SK-N-SH (cell line): Measurements from ENCODE around the gene SEMA3F. TPM values are rescaled to one million over a fixed set of nuclear protein-coding genes. Genes with fewer than 3 reads are reported as not detected.

Experiments used
- CTCF ChIA-PET: fragments of 300-600, 350-600 bp; formaldehyde crosslinking; extraction: SDS; loops from one replicate; lab custom pipeline; 2021; lab: Yijun Ruan, JAX
- POLR2A ChIA-PET: fragments of 350-600 bp; sonication (Branson Sonifier 250); formaldehyde crosslinking; extraction: SDS; loops from one replicate; lab custom pipeline; 2020; ENCODE audit warnings: antibody characterized with exemption, inconsistent platforms; lab: Yijun Ruan, JAX
- DNase-seq: peaks from one replicate; pipeline ENCODE4 v3.0.0; 2012
- H2AFZ ChIP-seq: fragments of 200-600 bp; sonication (generic); 2 replicates; pipeline ENCODE4 v1.8.1; 2016; ENCODE audit warnings: antibody characterized with exemption, mild to moderate bottlenecking, low read depth
- H3F3A ChIP-seq: fragments of 200-600 bp; sonication (generic); replicated peaks from 2 replicates; pipeline ENCODE3; 2016; ENCODE audit warnings: antibody characterized with exemption, mild to moderate bottlenecking; ENCODE audit not compliant: insufficient read depth
- H3K27ac ChIP-seq, 2 experiments: fragments of 200-500 bp in 1 of 2; fragments of 200-600 bp in 1 of 2; sonication (Bioruptor generic) in 1 of 2; sonication (generic), shearing (Covaris generic) in 1 of 2; 2 replicates each; pipeline versions ENCODE4 v1.5.1 to v1.6.1; 2014 to 2016; ENCODE audit warnings: low read depth in 2 of 2, inconsistent platforms in 1 of 2, low read length in 1 of 2, mild to moderate bottlenecking in 1 of 2, mixed read lengths in 1 of 2
- H3K27me3 ChIP-seq: fragments of 200-600 bp; sonication (generic), shearing (Covaris generic); 2 replicates; pipeline ENCODE4 v1.6.1; 2016; ENCODE audit warnings: mixed run types; ENCODE audit not compliant: insufficient read depth
- H3K36me3 ChIP-seq, 2 experiments: fragments of 200-500 bp in 1 of 2; fragments of 200-600 bp in 1 of 2; sonication (Bioruptor generic) in 1 of 2; sonication (generic) in 1 of 2; replicated peaks in 1 of 2; 2 replicates each; pipeline versions ENCODE3 to v1.5.1; 2014 to 2016; ENCODE audit warnings: low read length in 1 of 2, mild to moderate bottlenecking in 1 of 2; ENCODE audit not compliant: insufficient read depth in 2 of 2, control insufficient read depth in 1 of 2
- H3K4me1 ChIP-seq, 2 experiments: fragments of 200-500 bp in 1 of 2; fragments of 200-600 bp in 1 of 2; sonication (Bioruptor generic) in 1 of 2; sonication (generic), shearing (Covaris generic) in 1 of 2; 2 replicates each; pipeline versions ENCODE4 v1.5.1 to v1.6.1; 2014 to 2016; ENCODE audit warnings: low read depth in 1 of 2, low read length in 1 of 2, mixed run types in 1 of 2; ENCODE audit not compliant: insufficient read depth in 2 of 2, control insufficient read depth in 1 of 2
- H3K4me2 ChIP-seq: fragments of 200-600 bp; sonication (generic), shearing (Covaris generic); 2 replicates; pipeline ENCODE4 v1.6.1; 2017; ENCODE audit warnings: mixed run types
- H3K4me3 ChIP-seq, 2 experiments: fragments of 200-500 bp in 1 of 2; fragments of 200-600 bp in 1 of 2; sonication (Bioruptor generic) in 1 of 2; sonication (generic), shearing (Covaris generic) in 1 of 2; 2 replicates each; pipeline versions ENCODE4 v1.5.1 to v1.8.1; 2014 to 2016; ENCODE audit warnings: low read depth in 2 of 2, inconsistent platforms in 1 of 2, low read length in 1 of 2, mild to moderate bottlenecking in 1 of 2, mixed read lengths in 1 of 2, moderate library complexity in 1 of 2
- H3K79me2 ChIP-seq: fragments of 200-600 bp; sonication (generic); 2 replicates; pipeline ENCODE4 v1.8.1; 2017; ENCODE audit warnings: mild to moderate bottlenecking; ENCODE audit not compliant: insufficient read depth
- H3K9ac ChIP-seq: fragments of 200-600 bp; sonication (generic); 2 replicates; pipeline ENCODE4 v1.6.1; 2017; ENCODE audit warnings: mixed run types
- H3K9me2 ChIP-seq: fragments of 200-600 bp; sonication (generic); 2 replicates; pipeline ENCODE4 v1.6.1; 2017; ENCODE audit warnings: mixed run types
- H3K9me3 ChIP-seq: fragments of 200-600 bp; sonication (generic); 2 replicates; pipeline ENCODE4 v1.6.1; 2017; ENCODE audit warnings: mixed run types, mild to moderate bottlenecking, moderate library complexity
- H4K20me1 ChIP-seq: fragments of 200-600 bp; sonication (generic); 2 replicates; pipeline ENCODE4 v1.6.1; 2017; ENCODE audit warnings: mild to moderate bottlenecking, mixed run types; ENCODE audit not compliant: insufficient read depth
- ELF1 ChIP-seq: IDR thresholded peaks from 2 replicates; pipeline ENCODE4 v1.4.0; 2012
- WGBS: methylation state at CpG from one replicate; pipeline ENCODE4 v1.1.6; 2017; ENCODE audit warnings: low lambda C conversion rate; 5-methylcytosine and 5-hydroxymethylcytosine counted together
- polyA plus RNA-seq, 3 experiments: library from polyadenylated mRNA; depleted of rRNA; stranded (reverse); fragments of >200 nt; gene quantifications; 2 replicates each; pipeline ENCODE4 v1.2.3, GENCODE V29; 2012
- small RNA-seq, 7 experiments: library from RNA; depleted of rRNA; stranded (forward); fragments of <200 nt; gene quantifications; one replicate each; pipeline ENCODE3, GENCODE V24; 2012
- TF ChIP-seq, protein P1 (sequence below): IDR thresholded peaks from 2 replicates; pipeline ENCODE4 v1.4.0; 2012; ENCODE audit warnings: low read depth
- TF ChIP-seq, protein P2 (sequence below): IDR thresholded peaks from 2 replicates; pipeline ENCODE4; 2012
- TF ChIP-seq, protein P3 (sequence below): fragments of 150-350 bp; IDR thresholded peaks from 2 replicates; pipeline ENCODE4 v1.6.1; 2016; ENCODE audit warnings: mild to moderate bottlenecking, low read depth, low read length

SEMA3F gene
- polyA plus RNA-seq, 1 of the 3 experiments (the other 2 are of a cell fraction) = 30.4 TPM

DNA sequence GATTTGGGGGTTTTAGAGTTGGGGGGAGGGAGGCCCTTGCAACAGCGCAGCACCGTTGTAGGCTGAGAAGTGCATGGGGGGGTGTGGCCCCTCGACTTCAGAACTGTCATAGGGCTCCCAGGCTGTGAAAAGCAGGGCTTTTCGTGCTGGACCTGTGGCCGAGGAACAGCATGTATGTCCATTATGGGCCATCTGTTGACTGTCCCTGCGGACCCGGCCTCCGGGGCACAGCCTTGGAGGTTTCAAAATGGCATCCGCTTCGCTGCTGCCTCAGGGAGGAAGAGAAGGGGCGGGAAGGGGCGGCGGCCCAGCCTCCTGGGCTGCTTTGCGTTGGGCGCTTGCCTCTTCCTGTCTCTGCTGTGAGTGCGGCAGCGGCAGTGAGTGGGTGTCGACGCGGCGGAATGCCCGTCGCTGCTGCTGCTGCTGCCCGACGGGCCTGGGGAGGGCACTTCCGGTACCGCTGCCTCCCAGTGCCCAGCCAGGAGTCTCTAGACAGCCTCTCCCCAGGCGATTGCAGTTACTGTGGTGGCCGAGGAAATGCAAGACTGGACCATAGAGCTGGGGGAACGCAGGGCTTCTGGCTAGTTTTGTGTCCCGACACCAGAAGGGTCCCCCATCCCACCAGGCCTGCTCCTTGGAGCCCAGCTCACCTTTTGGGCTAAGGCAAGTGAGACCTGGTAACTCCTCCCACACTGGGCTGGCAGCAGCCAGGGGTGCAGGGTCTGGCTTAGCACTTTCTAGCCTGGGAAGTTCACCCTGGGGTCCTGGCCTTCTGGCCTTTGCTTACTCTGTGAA, 82.8 kb downstream of the SEMA3F start (continued):
- TF ChIP-seq, protein P1, sequence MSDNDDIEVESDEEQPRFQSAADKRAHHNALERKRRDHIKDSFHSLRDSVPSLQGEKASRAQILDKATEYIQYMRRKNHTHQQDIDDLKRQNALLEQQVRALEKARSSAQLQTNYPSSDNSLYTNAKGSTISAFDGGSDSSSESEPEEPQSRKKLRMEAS = peak; percentile 41; the same call in 1 of the 2 replicates
- TF ChIP-seq, protein P2, sequence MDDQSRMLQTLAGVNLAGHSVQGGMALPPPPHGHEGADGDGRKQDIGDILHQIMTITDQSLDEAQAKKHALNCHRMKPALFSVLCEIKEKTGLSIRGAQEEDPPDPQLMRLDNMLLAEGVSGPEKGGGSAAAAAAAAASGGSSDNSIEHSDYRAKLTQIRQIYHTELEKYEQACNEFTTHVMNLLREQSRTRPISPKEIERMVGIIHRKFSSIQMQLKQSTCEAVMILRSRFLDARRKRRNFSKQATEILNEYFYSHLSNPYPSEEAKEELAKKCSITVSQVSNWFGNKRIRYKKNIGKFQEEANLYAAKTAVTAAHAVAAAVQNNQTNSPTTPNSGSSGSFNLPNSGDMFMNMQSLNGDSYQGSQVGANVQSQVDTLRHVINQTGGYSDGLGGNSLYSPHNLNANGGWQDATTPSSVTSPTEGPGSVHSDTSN = no peak
- TF ChIP-seq, protein P3, sequence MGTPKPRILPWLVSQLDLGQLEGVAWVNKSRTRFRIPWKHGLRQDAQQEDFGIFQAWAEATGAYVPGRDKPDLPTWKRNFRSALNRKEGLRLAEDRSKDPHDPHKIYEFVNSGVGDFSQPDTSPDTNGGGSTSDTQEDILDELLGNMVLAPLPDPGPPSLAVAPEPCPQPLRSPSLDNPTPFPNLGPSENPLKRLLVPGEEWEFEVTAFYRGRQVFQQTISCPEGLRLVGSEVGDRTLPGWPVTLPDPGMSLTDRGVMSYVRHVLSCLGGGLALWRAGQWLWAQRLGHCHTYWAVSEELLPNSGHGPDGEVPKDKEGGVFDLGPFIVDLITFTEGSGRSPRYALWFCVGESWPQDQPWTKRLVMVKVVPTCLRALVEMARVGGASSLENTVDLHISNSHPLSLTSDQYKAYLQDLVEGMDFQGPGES = no peak
- TF ChIP-seq, all 33 proteins: peak for 12

DNA sequence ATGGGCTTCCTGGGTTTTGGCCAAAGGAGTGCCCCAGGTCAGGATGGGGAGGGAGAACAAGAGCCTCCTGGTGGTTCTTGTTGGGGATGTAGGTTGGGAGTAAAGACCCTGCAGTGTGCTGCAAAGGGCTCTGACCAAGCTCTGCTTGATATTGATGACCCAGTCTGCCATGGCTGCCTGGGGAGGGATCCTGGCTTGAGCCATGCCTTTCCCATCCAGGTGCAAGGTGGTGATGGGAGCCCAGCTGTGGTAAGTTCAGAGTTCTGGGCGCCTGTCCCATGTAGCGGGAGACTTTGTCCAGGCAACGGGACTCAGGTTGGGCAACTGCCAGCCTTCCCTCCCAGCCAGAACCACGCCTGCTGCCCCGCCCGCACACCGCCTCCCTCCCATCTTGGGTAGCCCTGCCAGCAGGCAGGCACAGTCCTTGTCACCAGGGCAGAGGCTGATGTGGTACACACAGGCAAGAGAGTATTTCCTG, 83.5 kb downstream of the SEMA3F start:
- WGBS = 76% methylated on average over 6 of the region's 7 CpGs
- H3F3A ChIP-seq = peaks cover 13% of the 10 kb centered on the region
- CTCF ChIA-PET = interaction anchor here (0.6 to 61.6 kb wide), 6 partner anchors 6 to 200 kb away, joined by 3 to 1375 read pairs (median 218); partner anchors contain the start of genes GNAI2 and GNAT1
- no peak overlapping the region for H2AFZ ChIP-seq
- H3K27ac ChIP-seq = peak overlapping the region; percentile 60 to 90
- H3K36me3 ChIP-seq = peaks cover 0 to 11% of the 10 kb centered on the region in 2 experiments
- DNase-seq = no peak
- H3K79me2 ChIP-seq = peaks cover 76% of the 10 kb centered on the region
- TF ChIP-seq ELF1 = no peak
- TF ChIP-seq, all 33 proteins: peak for 0
- no peaks in the 10 kb centered on the region for H3K27me3 ChIP-seq
- peak overlapping the region; percentile 95 for H3K9ac ChIP-seq
- POLR2A ChIA-PET = interaction anchor here (0.6 to 1.0 kb wide), 3 partner anchors 21 to 42 kb away, joined by 3 read pairs; no protein-coding TSS in a partner anchor
- no peaks in the 10 kb centered on the region for H3K9me2 ChIP-seq
- peak overlapping the region; percentile 96 for H3K4me2 ChIP-seq
- H3K4me3 ChIP-seq = peak overlapping the region; percentile 82 to 98
- H4K20me1 ChIP-seq = peaks cover 58% of the 10 kb centered on the region
- no peaks in the 10 kb centered on the region for H3K9me3 ChIP-seq
- H3K4me1 ChIP-seq = peaks cover 8 to 26% of the 10 kb centered on the region in 2 experiments; a peak in 2 of 4 replicates

Small RNA genes lying within 50 kb of the gene (small RNA-seq; reads per million reads assigned to genes)
- gene MIR566 = 0 reads per million in 7 experiments
- 0 reads per million in 7 experiments for gene MIR5787

Other genes with a start within 250 kb of the SEMA3F start
- gene MON1A, start 225.5 kb upstream of the SEMA3F start, polyA plus RNA-seq (2012; rRNA removed) = 10.9 and 12.0 TPM in 2 replicates
- 67.4 and 85.5 TPM in 2 replicates for gene RBM6, start 215.2 kb upstream of the SEMA3F start, polyA plus RNA-seq (2012; rRNA removed)
- gene RBM5, start 66.4 kb upstream of the SEMA3F start, polyA plus RNA-seq (2012; rRNA removed) = 113 and 168 TPM in 2 replicates
- gene GNAT1, start 36.3 kb downstream of the SEMA3F start, polyA plus RNA-seq (2012; rRNA removed) = not detected in 2 replicates
- gene SLC38A3, start 49.9 kb downstream of the SEMA3F start, polyA plus RNA-seq (2012; rRNA removed) = 0.84 and 0.89 TPM in 2 replicates
- gene GNAI2, start 80.9 kb downstream of the SEMA3F start, polyA plus RNA-seq (2012; rRNA removed) = 641 and 649 TPM in 2 replicates
- 12.4 and 14.9 TPM in 2 replicates for gene SEMA3B, start 113.8 kb downstream of the SEMA3F start, polyA plus RNA-seq (2012; rRNA removed)
- gene LSMEM2, start 123.8 kb downstream of the SEMA3F start, polyA plus RNA-seq (2012; rRNA removed) = 0.03 TPM in 1 of 2 replicates, not detected in the other
- gene IFRD2, start 137.1 kb downstream of the SEMA3F start, polyA plus RNA-seq (2012; rRNA removed) = 52.4 and 73.2 TPM in 2 replicates
- gene HYAL3, start 144.1 kb downstream of the SEMA3F start, polyA plus RNA-seq (2012; rRNA removed) = 7.8 and 8.4 TPM in 2 replicates
- 10.4 and 10.5 TPM in 2 replicates for gene NAA80, start 144.1 kb downstream of the SEMA3F start, polyA plus RNA-seq (2012; rRNA removed)
- 0.30 and 0.49 TPM in 2 replicates for gene HYAL1, start 148.2 kb downstream of the SEMA3F start, polyA plus RNA-seq (2012; rRNA removed)
- gene HYAL2, start 167.4 kb downstream of the SEMA3F start, polyA plus RNA-seq (2012; rRNA removed) = 135 and 151 TPM in 2 replicates
- gene TUSC2, start 172.9 kb downstream of the SEMA3F start, polyA plus RNA-seq (2012; rRNA removed) = 58.7 and 79.3 TPM in 2 replicates
- gene RASSF1, start 185.5 kb downstream of the SEMA3F start, polyA plus RNA-seq (2012; rRNA removed) = 28.1 and 32.3 TPM in 2 replicates
- gene ZMYND10, start 190.4 kb downstream of the SEMA3F start, polyA plus RNA-seq (2012; rRNA removed) = 0.83 and 0.95 TPM in 2 replicates
- gene NPRL2, start 195.5 kb downstream of the SEMA3F start, polyA plus RNA-seq (2012; rRNA removed) = 43.6 and 56.2 TPM in 2 replicates
- gene CYB561D2, start 195.5 kb downstream of the SEMA3F start, polyA plus RNA-seq (2012; rRNA removed) = 40.7 and 46.5 TPM in 2 replicates
- 47.8 and 49.2 TPM in 2 replicates for gene TMEM115, start 204.2 kb downstream of the SEMA3F start, polyA plus RNA-seq (2012; rRNA removed)